B cell (primary cell): ENCODE measurements around the gene PLGLB1.
"Not testable (repeated sequence)": the region's sequence is repeated elsewhere in the genome, so short reads cannot be mapped to it uniquely, and the experiment has no call there.

Source experiments
- EZH2 ChIP-seq: IDR thresholded peaks from 2 replicates; pipeline ENCODE4 v1.6.1; 2012; ENCODE audit warnings: borderline replicate concordance, low read depth, mild to moderate bottlenecking, moderate library complexity, low read length; ENCODE audit not compliant: insufficient read depth, poor library complexity, severe bottlenecking
- TF ChIP-seq, protein P1 (sequence below): fragments of 200-600 bp; IDR thresholded peaks from one replicate; pipeline ENCODE4 v1.8.0; 2022; ENCODE audit warnings: antibody characterized with exemption, mild to moderate bottlenecking

DNA sequence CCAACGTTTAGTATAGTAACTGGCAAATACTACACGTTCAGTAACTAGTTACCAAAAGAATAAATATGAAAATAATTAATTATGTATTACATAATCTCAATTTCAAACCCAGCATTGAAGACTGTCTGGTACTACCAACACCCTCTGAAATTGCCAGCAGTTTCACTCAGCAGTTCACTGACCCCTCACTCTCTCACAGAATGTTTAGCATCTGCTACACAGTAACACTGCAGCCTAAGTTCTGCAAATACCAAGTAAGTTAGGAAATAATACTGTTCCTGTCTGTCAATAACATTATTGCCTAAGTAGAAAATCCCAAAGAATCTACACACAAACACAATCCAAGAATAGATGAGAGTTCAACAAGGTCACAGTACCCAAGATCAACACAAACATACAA is 41.8 kb upstream of the PLGLB1 start:
- TF ChIP-seq, protein P1, sequence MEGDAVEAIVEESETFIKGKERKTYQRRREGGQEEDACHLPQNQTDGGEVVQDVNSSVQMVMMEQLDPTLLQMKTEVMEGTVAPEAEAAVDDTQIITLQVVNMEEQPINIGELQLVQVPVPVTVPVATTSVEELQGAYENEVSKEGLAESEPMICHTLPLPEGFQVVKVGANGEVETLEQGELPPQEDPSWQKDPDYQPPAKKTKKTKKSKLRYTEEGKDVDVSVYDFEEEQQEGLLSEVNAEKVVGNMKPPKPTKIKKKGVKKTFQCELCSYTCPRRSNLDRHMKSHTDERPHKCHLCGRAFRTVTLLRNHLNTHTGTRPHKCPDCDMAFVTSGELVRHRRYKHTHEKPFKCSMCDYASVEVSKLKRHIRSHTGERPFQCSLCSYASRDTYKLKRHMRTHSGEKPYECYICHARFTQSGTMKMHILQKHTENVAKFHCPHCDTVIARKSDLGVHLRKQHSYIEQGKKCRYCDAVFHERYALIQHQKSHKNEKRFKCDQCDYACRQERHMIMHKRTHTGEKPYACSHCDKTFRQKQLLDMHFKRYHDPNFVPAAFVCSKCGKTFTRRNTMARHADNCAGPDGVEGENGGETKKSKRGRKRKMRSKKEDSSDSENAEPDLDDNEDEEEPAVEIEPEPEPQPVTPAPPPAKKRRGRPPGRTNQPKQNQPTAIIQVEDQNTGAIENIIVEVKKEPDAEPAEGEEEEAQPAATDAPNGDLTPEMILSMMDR = not testable (repeated sequence)
- TF ChIP-seq EZH2 = not testable (repeated sequence)
